SH-SY5Y (cell line): ENCODE measurements around the gene RAPGEF1.

Experiments used
- GATA2 ChIP-seq: IDR thresholded peaks from 2 replicates; pipeline ENCODE4 v1.6.1; 2011; ENCODE audit warnings: mild to moderate bottlenecking, low read depth, low read length
- GATA3 ChIP-seq: IDR thresholded peaks from 2 replicates; pipeline ENCODE4 v1.6.1; 2011; ENCODE audit warnings: low read depth, mild to moderate bottlenecking, low read length, moderate library complexity

Gene RAPGEF1

DNA sequence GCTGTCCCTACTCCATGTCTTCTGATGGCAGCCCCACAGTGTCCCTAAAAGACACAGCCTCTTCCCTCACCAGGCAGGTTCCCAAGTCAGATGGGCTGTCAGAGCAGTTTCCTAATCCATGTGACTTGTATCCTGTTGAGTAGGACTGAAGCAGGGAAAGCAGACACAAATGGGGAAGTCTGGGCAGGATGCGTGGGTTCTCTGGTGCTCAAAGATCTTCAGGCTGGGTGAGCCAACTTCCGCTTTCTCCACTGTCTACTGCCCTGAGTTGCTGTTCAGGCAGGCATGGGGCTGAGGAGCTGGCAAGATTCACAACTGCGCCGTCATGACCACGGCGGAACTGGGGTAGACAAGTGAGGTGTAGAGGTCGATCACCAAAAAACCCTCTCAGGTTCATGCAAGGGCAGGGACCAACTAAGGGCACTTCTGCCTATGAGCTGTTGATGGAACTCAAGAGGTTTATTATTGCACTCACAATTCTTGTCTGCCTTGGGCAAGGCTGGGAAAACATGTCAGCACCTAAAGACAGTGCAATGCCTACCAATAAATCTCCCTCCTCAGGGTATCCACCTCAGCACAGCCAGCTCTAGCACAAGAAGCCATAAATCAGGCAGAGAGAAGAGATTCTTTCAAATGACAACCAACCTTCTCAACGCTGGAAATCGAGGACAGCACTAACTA, 83.4 kb downstream of the RAPGEF1 start:
- TF ChIP-seq GATA3 (no peak), GATA2 (no peak)

DNA sequence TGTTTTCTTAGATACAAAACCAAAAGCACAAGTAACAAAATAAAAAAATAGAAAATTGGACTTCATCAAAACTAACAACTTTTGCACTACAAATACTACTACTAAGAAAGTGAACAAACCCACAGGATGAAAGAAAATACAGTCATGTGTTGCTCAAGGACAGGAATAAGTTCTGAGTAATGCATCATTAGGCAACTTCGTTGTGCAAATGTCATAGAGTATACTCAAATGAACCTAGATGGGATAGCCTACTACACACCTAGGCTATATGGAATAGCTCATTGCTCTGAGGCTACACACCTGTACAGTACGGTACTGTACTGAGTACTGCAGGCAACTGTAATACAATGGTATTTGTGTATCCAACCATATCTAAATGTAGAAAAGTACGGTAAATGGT, 88.3 kb downstream of the RAPGEF1 start:
- TF ChIP-seq GATA2 = no peak
- TF ChIP-seq GATA3 = no peak

DNA sequence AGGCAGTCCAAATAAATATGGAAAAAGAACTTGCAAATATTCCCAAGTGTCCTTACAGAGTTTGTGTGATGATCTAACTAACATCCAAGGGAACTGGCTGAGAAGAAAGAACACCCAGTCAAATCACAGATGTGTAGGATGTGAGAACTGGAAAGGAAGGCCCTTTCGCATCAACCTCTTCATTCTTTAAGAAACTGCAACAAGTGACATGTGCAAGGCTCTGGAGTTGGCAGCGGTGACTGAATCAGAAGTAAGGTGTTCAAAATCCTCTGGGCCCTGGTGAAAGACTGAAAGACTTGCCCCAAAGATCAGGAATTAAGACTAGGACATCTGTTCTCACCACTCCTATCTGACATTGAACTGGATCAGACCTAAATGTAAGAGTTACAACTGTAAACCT, 88.7 kb downstream of the RAPGEF1 start:
- TF ChIP-seq GATA2 = no peak
- no peak for TF ChIP-seq GATA3

DNA sequence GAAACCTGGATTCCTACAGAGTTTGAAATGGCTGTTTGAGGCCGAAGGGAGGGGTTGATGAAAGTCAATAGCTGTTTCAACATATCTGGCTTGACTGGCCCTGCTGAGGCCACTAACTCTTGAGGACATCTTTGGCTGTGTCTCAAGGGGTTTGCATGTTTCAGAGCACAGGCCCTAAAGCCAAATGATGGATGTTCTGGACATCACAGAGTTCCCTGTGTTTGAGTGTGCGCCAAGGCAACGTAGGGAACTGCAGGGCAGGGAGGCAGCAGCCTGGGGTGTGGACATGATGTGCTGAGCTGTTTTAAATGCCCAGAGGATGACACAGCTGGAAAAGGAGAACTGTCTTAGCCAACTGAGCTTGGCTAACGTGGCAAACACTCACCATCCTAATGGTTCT, 89.6 kb downstream of the RAPGEF1 start:
- TF ChIP-seq GATA2 (no peak), GATA3 (no peak)

DNA sequence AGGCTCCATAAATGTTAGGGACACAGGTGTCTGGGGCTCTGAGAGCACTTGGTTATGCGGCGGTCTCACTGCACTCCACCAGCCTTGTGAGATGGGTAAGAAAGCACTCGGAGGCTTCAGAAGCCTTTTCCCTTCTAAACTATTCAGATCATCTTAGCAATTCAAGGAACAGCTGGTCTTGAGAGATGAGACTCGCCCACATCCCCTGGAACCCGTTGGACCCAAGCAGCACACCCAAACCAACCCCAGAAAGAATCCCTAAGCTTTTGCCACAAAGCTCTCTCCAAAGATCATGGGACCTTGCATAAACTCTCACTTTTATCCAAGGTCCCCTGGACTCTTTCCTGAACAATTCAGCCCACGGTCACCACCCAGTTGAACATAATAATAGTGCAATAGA, 90.2 kb downstream of the RAPGEF1 start:
- no peak for TF ChIP-seq GATA3
- no peak for TF ChIP-seq GATA2

DNA sequence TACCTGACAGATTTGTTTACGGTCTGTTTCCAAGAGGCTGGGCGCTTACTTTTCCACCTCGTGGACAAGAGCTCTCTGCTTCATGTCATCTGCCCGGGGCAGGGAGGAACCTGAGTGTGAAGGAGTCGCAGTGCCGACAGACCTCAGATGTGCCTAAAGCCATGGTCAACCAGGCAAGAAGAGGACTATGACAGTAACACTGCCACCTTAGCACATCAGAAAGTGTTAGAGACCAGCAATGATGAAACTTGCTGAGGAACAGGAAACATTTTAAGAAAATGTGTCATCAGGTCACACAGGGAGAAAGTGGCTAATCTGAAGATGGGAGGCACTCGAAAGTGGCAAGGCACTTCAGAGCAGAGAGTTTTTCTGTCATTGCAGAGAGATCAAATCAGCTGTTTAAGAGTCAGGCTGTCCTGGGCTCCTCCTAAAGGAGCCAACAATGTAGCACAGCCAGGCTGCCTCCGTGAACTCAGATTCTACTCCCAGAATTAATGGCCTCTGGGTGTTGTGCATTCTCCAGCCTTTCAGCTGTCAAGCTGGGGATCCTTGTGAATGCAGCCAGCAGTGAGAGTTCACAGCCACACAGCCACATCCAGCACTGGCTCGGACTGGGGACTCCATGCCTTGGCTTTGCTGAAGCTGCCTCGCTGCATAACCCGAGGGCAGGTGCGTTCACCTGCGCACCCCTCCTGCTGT, 94.6 kb downstream of the RAPGEF1 start:
- TF ChIP-seq GATA3 (no peak), GATA2 (no peak)

DNA sequence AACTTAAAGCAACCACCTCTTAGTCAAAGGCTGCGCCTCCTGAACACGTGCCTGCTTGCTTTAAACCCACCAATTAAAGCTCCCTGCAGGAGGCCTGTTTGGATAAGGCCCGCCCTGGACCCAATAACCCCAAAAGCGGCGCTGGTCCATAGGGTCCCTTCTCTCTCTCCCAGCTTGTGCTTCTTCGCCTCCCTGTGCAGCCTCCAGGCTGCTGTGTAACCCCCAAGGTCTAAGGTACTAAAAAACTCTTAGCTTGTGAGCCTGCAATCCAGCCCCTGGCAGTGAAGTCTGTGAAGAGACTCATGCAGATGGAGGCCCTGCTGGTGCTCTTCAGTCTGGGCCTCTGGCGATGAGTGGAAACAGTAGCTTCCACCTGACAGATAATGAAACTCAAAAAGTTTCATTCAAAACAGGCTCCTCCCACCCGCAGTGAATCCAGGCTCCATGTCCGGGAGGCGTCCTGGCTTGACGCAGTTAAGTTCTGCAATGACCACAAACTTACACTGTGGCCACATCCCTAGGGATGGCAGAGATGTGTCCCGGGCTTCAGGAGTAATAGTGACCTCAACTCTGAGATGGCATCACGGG, 97.3 kb downstream of the RAPGEF1 start:
- TF ChIP-seq GATA3 (no peak), GATA2 (no peak)

DNA sequence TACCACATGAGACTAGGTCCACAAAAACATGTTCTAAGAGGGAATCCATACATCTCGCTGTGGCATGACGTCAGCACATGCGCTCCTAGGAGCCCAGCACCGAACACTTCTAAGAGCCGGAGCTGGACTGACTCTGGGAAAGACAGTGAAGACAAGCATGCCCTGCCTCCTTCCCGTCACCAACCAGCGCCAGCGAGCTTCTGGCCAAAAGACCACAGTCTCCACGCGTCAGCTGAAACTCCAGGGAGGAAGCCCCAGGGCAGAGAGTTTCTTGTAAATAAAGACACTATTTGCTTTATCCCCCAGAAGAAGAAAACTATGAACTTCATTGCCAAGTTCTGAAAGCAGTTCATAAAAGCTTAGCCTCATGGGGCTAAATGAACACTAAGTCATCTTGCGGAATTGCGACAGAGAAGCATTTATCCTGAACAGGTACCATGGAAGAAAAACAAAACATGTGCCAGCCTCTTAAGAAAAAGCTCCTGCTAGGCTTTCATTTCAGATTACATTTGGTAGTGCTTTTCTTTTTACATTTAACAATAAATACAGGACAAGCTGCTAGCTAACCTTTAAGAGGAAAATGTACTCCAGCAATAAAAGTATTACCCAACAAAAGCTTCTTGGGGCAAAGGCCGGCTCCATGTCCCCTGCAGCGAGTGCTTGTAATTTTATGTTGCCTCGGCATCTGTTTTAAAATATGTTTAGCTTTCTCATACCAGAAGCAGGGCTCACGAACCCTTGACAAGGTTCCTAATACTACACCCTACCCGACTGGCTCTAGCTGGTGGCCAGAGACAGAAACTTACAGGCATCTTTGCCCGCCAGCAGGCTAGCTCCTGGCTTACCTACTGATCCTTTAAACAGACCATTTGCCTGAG, 98.0 kb downstream of the RAPGEF1 start:
- TF ChIP-seq GATA3 (no peak), GATA2 (no peak)

DNA sequence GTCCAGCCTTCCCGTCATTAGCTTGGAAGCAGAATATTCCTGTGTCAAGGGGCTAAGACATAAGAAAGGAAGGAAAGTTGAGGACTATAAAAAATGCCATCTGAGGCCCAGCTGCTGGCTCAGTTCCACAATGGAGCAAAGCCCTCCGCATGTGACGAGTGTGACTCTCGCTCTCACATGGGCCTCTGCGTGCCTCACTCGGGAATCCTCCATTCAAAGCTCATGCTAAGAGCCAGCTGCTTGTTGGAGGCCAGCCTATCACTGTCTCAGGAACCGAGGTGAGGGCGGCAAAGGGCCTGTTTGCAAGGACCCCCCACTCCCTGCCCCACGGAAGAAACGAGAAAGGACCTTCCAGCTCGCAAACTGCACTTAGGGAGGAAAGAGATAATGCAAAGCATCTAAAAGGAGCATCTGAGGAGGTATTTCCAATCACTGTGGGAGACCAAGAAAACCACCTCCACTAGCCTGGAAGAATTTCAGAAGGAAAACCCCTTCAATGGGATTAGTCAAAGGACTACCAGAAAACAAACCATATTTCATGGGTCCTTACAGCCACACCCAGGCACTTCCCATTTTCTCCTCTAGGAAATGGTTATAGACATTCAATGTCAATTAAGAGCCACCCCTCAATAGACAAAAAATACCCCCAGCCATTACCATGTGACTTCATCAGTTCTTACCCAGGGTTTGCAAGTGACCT, 99.3 kb downstream of the RAPGEF1 start:
- TF ChIP-seq GATA3 (no peak), GATA2 (no peak)

DNA sequence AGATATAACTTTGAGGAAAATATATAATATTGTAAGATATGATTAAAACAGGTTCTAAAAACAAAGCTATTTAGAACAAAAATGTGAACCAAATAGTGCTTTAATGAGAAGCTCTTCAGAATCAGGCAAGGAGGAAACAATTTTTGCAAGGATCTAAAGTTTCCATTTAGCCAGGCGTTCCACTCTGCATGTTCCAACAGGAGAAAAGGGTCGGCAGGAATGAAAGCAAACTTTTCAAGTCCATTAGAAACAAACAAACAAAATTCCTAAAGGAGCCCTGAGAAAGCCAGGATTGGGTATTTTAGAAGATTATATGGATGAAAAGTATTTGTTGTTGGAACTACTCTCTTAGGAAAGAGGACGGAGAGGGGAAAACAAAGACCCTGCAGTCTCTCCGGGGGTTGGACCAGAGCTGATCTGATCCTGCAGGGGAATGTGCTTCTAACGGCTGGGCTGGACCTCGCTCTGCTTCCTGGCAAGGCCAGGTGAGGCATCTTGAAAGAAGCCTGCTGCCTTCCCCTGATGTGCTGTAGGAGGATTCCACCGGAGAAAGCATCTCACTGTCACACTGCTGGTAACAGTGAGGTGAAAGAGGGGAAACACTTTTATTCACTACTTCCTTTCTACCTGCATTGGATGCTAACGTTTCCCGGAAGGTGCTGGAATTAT, 100.0 kb downstream of the RAPGEF1 start:
- no peak for TF ChIP-seq GATA3
- no peak for TF ChIP-seq GATA2

DNA sequence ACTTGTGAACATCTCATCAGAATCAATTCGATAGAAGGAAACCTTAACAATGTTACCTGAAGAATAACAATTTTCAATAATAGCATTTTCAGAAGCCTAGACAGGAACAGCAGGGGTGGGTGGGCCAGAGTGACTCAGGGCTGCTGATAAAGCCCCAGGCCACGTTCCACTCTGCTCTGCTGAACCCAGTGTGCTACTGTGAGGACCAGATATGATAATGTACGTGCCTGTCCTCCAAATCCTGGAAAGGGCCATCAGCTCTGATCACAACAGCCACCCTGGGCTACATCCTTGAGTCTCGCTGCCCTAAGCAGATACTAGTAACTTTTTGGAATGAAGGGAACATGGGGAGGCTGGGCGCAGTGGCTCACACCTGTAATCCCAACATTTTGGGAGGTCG, 103.3 kb downstream of the RAPGEF1 start:
- TF ChIP-seq GATA3 (no peak), GATA2 (no peak)

DNA sequence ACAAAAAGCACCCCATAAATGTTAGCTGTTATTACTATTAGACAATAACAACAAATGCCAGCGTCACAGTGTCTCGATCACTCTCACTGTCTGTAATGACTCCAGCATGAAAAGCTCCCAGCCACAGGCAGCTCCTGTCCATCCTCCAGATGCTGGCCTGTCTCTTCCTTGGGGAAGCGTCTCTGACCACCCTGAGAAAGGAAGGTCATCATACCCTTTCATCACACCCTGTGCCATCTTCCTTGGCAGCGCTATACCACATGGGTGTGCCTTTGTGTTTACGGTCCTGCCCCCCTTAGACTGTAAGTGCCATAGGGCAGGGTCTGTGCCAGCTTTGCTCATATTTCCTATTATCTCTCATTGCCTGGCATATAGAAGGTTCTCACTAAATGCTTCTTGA, 104.0 kb downstream of the RAPGEF1 start:
- TF ChIP-seq GATA3 = no peak

DNA sequence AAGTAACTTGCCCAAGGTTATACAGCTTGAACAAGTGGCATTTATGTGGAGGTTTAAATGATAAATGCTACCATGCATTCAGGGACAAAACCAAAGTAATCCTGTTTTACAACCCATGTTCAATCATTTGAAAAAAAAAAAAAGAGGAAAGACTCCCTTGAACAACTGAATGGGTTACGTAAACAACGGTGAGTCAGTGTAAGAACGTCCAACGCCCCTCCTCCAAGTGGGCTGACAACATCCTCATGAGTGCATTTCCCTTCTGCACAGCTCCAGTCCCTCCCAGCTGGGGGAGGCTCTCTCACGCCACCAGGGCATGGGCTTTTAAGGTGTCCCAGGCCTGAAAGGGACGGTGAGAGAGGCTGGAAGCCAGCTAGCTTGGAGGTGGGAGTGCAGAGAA, 104.6 kb downstream of the RAPGEF1 start:
- TF ChIP-seq GATA2 (no peak), GATA3 (no peak)

DNA sequence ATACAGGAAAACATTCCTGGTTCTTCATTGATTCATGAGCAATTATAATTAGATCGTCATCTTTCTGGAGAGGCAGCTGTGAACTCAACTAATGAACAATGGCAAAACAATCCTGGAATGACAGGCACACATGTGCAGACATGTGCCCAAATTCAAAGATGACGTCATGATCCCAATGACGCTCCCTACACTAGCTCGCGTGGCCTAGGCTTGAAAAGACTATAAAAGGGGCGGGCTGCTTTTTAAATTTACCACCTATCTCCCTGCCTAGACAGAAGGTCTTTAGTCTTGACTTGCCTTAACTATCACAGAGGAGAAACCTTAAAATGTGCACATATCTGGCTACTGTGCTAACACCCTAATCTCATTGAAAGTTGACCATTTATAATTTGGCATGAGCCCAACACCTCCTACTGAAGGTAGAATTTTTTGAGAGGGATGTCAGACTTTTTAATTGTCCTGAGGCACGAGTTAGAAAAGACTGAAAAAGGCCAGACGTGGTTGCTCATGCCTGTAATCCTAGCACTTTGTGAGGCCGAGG, 106.3 kb downstream of the RAPGEF1 start:
- TF ChIP-seq GATA3 = no peak
- no peak for TF ChIP-seq GATA2
